Midbrain (tissue), 1 donor: Measurements from ENCODE around the gene ANO9.
A peak's percentile ranks its signal among the peaks of the same experiment; 100 is the strongest.
"Not testable (repeated sequence)": the region's sequence is repeated elsewhere in the genome, so short reads cannot be mapped to it uniquely, and the experiment has no call there.

Source experiments
- DNase-seq: peaks from one replicate; lab custom pipeline; 2025; lab: John Stamatoyannopoulos, UW

The ANO9 gene

DNA sequence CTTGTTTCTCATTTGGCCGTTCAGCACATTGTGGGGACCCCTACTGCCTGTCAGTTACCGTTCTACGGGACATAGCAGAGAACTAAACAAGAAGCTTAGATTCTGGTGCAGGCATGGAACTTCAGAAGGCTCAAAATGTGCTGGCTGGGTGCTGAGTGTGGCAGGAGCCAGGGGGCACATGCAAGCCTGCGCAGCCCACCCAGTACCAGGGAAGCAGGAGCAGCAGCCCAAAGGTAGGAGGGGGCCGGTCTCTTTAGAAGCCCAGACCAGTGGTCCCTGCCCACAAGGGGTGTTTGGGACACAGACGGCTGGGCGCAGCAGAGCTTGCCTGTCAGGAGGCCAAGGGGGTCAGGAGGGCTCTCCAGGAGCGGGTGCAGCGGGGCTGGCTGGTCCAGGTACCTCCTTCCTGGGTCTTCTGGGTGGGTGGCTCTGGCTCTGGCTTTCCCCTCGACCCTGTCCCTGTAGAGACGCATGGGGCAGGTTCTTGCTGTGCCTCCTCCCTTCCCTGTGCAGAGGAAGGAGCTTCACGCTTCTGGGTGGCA is 10.5 kb upstream of the ANO9 start:
- DNase-seq: no peak

DNA sequence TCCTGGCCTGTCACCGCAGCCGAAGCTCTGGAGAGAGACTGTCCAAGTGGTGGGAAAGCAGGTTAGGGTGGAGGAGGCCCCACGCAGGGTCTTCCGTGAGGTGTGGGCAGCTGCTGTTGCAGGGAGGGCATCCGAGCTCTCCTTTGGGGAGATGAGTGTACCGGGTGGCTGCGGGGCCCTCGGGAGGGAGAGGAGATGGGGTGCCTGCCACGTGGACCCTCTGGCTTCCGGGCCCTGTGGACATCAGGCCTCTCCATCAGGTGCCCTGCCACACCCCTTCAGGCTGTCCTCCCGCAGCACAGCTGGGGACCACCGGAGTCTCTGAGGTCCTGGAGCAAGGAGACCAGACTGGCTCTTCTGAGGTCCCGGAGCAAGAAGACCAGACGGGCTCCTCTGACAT is 9.9 kb upstream of the ANO9 start:
- DNase-seq: no peak

DNA sequence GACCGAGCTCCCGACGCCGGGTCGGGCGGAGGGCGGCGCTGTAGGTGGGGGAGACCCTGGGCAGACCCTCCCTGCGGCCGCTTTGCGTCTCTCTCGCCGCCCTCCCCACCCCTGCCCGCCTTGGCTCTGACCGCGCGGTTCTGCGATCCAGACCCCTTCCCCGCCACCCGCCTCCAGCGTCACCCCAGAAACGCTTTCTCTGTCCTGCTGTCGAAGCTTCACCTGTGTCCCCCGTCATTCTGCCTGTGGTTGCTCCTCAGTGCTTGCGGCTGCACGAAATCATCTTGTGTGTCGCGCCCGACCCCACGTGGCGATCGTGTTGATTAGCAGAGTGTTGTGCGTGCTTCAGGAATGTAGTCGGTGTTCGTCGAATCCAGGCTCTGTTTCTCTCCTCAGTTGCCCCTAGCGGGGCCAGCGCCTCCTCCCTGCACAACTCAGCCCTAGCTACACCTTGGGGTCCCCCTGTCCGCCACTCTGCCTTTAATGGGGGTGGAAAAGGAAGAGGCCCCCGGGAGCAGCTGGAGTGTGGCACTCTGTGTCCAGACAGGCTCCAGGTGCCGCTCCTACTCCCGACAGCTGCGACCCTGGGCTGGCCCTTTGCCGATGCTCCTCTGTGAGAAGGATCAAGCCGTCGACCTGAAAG is 9.1 kb upstream of the ANO9 start:
- peak; percentile 53 for DNase-seq

DNA sequence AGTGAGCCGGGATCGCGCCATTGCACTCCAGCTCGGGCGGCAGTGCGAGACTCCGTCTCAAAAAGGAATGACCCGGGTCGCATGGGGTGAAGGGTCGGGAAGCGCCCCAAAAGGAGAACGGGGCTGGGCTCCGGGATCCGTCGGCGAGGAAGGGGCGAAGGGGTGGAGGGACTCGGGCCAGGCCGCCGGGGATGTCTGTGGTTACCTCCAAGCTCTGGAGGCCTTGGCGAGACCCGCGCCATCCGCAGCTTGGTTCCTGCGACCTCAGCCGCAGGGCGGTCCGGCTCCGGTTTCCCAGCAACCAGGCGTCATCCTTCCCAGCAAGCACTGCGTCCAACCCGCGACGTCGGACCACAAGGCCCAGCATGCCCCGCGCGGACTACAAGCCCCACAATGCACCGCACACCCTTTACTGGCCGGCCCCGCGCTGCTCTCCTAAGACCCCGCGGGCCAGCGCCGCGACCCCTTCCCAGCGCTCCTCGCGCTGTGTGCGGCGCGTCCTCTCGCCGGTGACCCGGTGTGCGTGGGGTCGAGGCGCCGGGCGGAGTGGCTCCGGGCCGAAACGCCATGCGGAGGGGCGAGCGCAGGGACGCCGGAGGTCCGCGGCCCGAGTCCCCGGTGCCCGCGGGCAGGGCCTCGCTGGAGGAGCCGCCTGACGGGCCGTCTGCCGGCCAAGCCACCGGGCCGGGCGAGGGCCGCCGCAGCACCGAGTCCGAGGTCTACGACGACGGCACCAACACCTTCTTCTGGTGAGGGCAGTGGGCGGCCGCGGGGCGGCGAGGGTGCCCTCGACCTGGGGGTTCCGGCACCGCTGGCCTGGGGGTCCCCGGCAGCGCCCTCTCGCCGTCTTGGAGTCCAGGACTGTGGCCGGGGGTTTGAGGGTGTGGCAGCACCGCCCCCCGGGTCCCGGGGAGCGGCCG is 8.3 kb upstream of the ANO9 start, which contains the start of gene PTDSS2:
Gene PTDSS2 (plus strand): TSS at position 391 of the 920 bp plus-strand sequence. CDS start 177 bp downstream, at position 568.
- DNase-seq: peak; percentile 96

GRCh38 chr11:447923-448731 is 6.3 kb upstream of the ANO9 start:
- peak; percentile 94 for DNase-seq

DNA sequence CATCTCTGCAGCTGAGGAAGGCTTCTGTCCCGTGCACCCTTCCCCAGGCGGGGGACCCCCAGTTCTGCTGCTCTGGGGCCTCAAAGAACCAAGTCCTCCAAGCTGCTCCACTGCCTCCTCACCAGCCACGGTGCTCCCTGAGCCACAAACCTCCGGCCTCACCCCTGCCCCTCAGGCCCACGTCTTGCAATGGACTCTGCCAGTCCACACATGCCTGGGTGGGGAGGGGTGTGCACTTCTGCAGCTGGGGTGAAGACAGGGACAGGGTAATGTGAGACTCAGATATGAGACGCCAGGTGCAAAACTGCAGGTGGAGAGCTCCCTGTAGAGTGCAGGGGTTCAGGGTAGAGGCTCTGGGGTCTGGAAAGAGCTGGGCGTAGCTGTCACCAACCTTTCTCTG is 5.1 kb upstream of the ANO9 start:
- no peak for DNase-seq

DNA sequence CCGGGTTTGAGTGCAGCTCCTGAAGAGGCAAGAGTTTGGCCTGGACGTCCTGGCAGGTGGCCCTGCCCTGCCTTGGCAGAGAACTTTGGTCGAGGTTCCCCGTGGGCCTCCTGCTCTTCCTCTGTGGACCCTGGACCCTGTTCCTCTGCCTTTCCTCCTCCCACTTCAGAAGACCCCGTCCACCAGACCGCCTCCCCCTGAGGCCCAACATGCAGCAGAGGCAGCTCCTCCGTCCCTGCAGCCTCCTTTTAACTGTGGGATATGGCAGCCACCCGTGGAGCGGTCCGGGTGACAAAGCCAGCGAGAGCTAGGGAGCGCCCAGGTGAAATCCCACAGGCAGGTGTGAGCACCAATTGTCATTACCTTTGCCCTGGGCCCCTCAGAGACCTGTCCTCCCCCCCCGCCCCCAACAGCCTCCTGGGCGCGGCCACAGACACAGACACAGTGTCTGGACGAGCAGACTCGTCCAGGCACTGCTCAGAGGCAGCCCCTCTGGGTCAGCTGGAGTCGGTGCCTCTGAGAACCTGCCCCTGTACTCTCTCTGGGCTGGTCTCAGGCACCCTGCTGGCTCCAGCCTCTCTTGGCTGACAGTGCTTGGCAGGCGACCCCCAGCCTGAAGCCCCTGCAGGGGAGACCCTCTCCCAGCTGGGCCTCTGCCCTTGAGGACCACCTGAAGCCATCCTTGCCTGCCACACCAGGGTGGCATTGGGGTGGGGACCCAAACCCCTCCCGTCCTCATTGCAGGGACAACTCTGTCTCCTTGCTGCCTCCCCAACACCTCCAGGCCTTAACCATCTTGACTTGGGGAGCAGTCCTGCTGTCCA is 4.2 kb upstream of the ANO9 start:
- DNase-seq: no peak

DNA sequence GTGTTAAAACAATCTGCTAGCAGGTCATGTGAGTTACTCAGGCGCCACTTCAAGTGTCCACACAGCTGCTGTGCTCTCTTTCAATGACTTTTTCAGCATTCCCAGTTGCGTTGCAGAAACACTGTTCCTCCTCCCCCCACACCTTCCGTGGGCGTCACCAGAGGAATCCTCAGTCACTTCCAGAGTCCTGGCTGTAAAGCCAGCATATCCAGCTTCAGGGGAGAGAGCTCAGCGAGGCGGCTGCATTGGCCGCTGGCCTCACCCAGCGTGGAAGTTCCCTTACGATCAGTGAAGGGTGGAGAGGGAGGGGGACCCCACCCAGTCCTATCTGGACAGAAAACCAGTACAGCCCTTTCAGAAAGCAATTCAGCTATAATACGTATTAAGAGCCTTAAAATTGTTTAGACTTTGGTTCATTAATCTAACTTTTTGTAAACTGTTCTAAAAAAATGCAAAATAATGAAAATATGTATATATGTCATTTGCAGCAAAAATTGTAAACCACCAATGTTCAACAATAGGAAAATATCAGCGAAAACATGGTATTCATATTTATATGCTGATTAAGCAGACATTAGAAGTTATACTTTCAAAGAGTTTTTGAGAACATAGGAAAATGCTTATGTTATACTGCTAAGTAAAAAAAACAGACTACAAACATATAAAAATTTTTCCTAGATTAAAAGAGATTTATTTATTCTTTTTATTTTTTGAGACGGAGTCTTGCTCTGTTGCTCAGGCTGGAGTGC is 2.8 kb upstream of the ANO9 start:
- DNase-seq: no peak

DNA sequence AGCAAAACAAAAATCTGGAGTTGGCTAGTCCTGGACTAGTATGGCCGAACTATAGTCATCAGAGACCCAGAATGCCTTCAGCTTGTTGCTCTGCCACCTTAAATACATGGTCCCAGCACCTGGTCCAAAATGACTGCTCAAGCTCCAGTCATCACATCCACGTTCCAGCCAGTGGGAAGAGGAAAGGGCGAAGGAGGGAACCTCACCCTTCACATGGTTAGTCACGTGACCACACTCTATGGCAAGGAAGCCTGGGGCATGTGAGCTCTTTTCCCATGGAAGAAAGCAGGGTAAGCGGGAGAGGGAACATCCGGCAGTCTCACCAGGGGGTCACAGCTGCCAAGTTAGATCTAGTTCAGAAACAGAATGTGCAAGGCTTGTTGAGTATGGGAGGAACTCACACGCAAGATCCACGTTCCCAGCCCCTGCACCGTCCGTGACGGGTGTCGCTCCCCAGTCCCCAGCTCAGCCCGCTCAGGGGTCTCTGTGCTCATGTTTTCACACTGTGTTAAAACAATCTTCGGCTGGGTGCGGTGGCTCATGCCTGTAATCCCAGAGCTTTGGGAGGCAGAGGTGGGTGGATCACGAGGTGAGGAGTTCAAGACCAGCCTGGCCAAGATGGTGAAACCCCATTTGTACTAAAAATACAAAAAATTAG is 1.9 kb upstream of the ANO9 start:
- DNase-seq: no peak

DNA sequence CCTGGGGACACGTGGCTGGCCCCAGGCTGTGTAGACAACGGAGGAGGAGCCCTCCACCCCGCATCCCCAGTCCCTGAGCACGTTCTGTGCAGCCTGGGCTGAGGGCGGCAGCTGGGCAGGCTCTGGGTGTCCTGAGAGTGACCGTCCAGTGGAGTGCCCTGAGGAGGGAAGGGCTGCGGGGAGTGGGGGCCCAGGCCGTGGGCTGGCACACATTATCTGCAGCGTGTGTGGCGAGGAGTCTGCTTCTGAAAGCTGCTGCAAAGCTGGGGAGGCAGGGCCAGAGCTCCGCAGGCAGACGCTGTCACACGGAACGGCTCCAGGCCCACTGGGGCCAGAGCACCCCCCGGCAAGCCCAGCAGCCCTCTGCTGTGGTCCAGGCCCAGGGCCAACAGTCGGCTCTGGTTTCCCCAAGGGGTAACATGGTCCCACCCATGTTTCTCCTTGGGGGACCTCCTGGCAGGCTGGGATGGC is 835 bp upstream of the ANO9 start:
- DNase-seq: no peak

DNA sequence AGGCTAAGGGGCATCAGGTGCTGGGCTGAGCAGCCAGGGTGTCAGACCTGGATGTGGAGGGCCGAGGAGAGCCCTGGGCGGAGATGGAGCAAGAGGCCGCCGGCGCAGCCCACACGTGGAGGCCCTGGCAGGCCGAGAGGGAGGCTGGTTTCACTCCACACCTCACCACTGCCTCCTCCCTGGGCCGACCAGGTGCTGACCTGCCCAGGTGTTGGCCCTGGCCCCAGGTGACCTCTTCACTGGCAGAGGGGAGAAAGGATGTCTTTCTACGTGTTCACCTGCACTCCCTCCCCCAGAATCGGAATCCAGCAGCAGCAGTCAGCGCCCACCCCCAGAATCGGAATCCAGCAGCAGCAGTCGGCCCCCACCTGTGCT is 781 bp downstream of the ANO9 start:
- DNase-seq: no peak

DNA sequence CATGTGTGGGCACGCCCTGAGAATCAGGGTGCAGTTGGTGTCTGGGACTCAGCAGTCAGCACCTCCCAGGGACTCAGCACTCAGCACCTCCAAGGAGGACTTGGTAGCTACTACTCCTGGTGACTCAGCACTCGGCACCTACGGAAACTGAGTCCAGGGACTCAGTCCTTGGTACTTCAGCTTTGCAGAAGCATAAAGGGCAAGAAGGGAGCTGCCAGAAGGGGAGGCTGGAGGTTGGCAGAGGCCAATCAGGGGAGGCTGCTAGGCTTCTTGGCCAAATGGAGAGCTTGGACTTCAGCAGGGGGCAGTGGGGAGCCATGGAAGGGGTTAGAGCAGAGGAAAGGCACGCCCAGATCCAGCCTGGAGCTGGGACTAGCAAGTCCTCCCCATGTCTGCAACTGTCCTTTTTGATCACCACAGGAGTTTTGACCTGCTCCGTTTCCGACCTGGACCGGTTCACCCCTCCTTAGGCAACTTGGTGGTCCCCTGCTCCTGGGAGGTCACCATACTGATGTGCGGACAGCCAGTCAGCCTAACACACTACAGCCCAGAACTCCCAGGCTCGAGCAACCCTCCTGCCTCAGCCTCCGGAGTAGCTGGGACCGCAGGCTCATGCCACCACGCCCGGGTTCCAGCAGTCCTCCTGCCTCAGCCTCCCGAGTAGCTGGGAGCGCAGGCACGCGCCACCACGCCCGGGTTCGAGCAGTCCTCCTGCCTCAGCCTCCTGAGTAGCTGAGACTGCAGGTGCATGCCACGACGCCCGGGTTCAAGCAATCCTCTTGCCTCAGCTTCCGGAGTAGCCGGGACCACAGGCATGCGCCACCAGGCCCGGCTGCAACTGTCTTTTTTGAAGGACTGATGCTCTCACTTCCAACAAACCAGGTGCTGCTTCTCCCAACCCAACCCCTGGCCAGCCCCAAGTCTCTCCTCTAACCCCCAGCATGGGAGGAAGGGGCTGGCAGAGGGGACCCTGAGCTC is 1.5 kb downstream of the ANO9 start:
- DNase-seq: peak; percentile 0

DNA sequence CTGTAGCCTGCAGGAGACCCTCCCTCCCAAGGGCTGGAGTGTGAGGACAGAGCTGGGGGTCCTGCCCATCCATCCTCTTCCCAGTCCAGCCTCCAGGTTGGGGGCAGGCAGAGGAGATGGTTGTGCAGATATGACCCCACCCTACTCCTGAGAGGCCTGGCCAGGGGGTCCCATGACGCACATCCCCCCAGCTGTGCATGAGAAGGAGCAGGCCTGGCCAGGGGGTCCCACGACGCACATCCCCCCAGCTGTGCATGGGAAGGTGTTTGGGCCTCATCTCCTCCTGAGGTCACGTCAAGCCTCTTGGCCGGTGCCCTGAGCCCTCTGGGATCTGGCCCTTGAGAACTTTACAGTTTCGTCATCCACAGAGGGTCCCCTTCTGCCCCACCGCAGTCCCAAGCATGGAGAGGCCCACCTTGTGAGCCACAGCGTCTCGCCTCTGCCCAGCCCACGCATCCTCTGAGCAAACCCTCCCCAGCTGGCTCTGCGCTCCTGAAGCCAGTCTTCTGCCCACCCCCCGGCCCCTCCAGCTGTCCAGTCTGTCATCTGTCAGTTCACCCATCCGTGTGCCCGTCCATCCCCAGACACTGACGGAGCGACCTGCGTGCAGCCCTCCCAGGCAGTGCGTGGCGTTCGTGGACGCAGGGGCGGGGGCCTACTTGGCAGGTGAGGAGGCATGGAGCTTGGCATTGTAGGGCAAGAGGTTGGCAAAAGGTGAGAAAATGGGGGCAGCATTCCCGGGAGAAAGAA is 2.3 kb downstream of the ANO9 start:
- no peak for DNase-seq

GRCh38 chr11:438101-438844 is 3.5 kb downstream of the ANO9 start:
- DNase-seq: no peak

DNA sequence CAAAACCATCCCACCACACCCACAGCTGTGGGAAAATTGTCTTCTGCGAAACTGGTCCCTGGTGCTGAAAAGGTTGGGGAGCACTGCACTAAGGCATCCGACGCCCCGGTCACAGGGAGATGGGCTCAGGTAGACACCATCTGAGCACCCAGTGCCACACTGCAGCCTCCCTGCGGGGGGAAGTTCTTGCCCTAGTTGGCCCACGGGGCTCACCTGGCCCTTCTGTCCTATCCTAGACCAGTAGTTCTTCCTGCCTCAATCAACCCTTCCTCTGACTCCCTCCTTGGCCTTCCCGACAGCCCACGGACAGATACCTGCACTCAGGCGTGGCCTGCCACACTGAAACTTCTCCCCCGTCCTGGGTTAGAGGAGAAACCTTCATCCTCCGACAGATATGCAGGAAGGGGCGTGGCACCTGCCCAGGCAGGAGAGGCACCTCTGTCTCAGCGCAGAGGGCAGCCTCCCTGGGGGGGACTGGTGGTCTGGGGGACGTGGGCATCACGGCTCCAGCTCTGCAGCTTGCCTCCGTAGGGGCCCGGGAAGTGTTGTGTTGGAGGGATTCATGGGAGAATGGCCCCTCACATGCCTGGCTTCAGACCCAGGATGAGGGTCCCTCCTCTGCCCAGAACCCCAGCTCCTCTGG is 4.5 kb downstream of the ANO9 start:
- no peak for DNase-seq

DNA sequence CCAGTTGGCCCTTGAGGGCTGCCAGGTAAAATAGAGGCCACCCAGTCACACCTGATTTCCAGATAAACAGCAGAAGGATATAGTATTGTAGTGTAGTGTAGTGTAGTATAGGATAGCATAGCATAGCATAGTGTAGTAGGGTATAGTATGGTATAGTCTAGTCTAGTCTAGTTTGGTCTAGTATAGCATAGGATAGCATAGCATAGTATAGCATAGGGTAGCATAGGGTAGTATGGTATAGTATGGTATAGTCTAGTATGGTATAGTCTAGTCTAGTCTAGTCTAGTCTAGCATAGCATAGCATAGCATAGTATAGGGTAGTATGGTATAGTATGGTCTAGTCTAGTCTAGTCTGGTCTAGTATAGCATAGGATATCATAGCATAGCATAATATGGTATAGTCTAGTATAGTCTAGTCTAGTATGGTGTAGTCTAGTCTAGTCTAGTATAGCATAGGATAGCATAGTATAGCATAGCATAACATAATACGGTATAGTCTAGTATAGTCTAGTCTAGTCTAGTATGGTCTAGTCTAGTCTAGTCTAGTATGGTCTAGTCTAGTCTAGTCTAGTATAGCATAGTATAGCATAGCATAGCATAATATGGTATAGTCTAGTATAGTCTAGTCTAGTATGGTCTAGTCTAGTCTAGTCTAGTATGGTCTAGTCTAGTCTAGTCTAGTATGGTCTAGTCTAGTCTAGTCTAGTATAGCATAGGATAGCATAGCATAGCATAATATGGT is 6.6 kb downstream of the ANO9 start:
- DNase-seq: not testable (repeated sequence)
